ENCODE results near the gene DCAF11. TPM values are rescaled to one million over a fixed set of nuclear protein-coding genes. Genes with fewer than 3 reads are reported as not detected.

The DCAF11 gene
- total and polyA plus RNA-seq, 2 of the 13 experiments (the other 11 are each of a cell fraction or from before 2014, with no cell fraction given), result 150 to 257 TPM

DNA sequence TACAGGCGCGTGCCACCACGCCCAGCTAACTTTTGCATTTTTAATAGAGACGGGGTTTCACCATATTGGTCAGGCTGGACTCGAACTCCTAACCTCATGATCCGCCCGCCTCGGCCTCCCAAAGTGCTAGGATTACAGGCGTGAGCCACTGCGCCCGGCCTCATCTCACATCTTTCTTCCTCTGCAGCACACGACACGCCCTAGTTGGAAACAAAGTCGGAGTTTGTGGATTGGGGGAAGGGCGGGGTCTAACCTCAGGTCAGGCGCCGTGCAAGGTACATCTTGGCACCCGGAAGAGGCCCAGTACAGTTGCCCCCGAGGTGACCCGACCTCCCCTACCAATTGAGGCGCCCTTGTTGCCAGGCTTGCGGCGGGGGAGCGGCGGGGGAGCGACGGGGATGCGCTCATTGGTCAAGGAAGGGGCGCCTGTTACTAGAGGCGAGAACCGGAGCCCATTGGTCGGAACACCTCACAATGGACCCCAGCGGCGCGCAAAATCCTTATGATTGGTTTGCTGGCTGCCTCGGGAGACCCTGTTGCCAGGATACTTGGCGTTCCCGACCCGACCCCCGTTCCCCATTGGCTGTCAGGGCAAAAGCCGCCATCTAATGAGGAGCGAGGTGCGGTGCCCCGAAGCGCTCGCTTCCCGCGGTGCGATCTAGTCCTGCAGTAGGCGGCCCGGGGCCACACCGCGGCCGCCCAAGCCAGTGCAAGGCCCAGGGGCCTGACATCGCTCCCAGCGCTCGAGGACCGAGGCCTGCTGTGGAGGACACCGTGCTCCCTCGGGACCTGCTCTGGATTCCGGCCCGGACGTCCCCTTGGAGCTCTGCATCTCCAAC lies 57.1 kb downstream of the DCAF11 start, which contains the start of gene REC8 (continued):
- TF ChIP-seq ZNF333 (CRISPR knock-in tag; IDR thresholded peaks at IDR 0.05; ENCODE audit: borderline replicate concordance), result no peak
- TF ChIP-seq, protein P1, sequence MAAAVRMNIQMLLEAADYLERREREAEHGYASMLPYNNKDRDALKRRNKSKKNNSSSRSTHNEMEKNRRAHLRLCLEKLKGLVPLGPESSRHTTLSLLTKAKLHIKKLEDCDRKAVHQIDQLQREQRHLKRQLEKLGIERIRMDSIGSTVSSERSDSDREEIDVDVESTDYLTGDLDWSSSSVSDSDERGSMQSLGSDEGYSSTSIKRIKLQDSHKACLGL (CRISPR knock-in tag; IDR thresholded peaks at IDR 0.05), result 0 out of 2 replicates have a peak, but pooled peaks have one; percentile 33
- no peak for TF ChIP-seq ZNF619 (CRISPR knock-in tag; IDR thresholded peaks at IDR 0.05)
- peak; percentile 66 for TF ChIP-seq AGO1 (IDR thresholded peaks at IDR 0.05; ENCODE audit: low read depth, low read length, poor library complexity, severe bottlenecking)
- TF ChIP-seq MTA1 (CRISPR knock-in tag; IDR thresholded peaks at IDR 0.05; ENCODE audit: borderline replicate concordance), result peak; percentile 47; the same call in 1 of the 2 replicates
- TF ChIP-seq TMF1 (CRISPR knock-in tag; IDR thresholded peaks at IDR 0.05; ENCODE audit: low read depth), result no peak

DNA sequence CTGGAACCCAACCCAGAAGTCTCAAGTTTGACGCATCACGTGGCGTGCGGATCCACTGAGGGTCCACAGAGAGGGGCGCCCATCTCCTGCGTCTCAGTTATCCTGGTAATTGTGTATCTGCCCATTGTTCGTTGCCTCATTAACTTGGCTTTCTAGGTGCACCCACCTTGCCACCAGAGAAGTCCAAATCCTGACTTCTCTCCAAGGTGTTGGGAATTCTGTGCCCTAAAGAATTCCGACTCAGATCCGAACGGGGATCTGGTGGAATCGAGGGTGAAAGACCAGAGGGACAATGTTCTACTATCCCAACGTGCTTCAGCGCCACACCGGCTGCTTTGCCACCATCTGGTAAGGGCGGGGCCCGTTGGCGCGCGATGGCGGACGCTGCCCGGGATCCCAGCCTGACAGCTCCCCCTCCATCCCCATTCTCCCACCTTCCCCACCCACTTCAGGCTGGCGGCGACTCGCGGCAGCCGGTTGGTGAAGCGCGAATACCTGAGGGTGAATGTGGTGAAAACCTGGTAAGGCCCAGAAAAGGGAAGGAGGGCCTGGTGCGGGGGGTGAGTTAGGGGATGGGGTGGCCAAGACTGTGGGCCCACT lies 57.8 kb downstream of the DCAF11 start:
- H3K4me3 ChIP-seq (replicated peaks in 1 of 3; ENCODE audit: insufficient read depth in 1 of 3, low read depth in 2 of 3, low read length in 3 of 3), result no peak overlapping the region
- H3K27ac ChIP-seq (ENCODE audit: extremely low read length, insufficient read depth, low read length), result no peak overlapping the region
- intact Hi-C loops (cut with micrococcal nuclease; ENCODE audit: unreplicated experiment) (no loop called here), in situ Hi-C loops (cut with HindIII; ENCODE audit: extremely low pct_ligation_motif_present, low pct_unique_long_range_greater_than_20kb) (no loop called here)
- no peak for ATAC-seq
- no peak for FAIRE-seq
- no peak overlapping the region for H2AFZ ChIP-seq (ENCODE audit: low read length)
- no peak overlapping the region for H3K4me2 ChIP-seq (ENCODE audit: low read depth, low read length)
- no peaks in the 10 kb centered on the region for H3K9me3 ChIP-seq (ENCODE audit: low read length)
- no peaks in the 10 kb centered on the region for H4K20me1 ChIP-seq (ENCODE audit: insufficient read depth, low read length)
- ChIA-PET CTCF (ENCODE audit: low intra/inter-chr PET ratio, low total read pairs) (no interaction called here), POLR2A (interaction anchor here (1.0 to 3.3 kb wide), 4 partner anchors 9 to 26 kb away, joined by 3 to 13 read pairs (median 8); partner anchors contain the start of genes IRF9, PSME2 and RNF31)
- peaks cover 0 to 9% of the 10 kb centered on the region in 2 experiments; a peak in 2 of 5 replicates for H3K36me3 ChIP-seq (replicated peaks in 1 of 2; ENCODE audit: control insufficient read depth in 1 of 2, insufficient read depth in 2 of 2, low read length in 2 of 2)
- H3K27me3 ChIP-seq (ENCODE audit: control insufficient read depth in 1 of 2, insufficient read depth in 2 of 2, low read length in 2 of 2), result no peaks in the 10 kb centered on the region
- WGBS (ENCODE audit: low lambda C conversion rate), result 94% methylated on average over 30 of the region's 30 CpGs
- DNase-seq (ENCODE audit: low spot score), result no peak
- H3K4me1 ChIP-seq (ENCODE audit: insufficient read depth, low read length), result no peaks in the 10 kb centered on the region
- no peak overlapping the region for H3K9ac ChIP-seq (ENCODE audit: insufficient read depth, low read depth, low read length)
- no TSS peak for BruUV-seq (replicated peaks)
- H3K79me2 ChIP-seq (ENCODE audit: insufficient read depth, low read length), result no peaks in the 10 kb centered on the region
- TF ChIP-seq ZNF569 (CRISPR knock-in tag; IDR thresholded peaks at IDR 0.05; ENCODE audit: borderline replicate concordance) (no peak), ZNF34 (CRISPR knock-in tag; IDR thresholded peaks at IDR 0.05; ENCODE audit: borderline replicate concordance) (no peak), DNMT1 (CRISPR knock-in tag; IDR thresholded peaks at IDR 0.05) (0 out of 2 replicates have a peak, but pooled peaks have one; percentile 17), KDM5B (CRISPR knock-in tag; IDR thresholded peaks at IDR 0.05; ENCODE audit: borderline replicate concordance) (no peak), HNRNPK (IDR thresholded peaks at IDR 0.05; ENCODE audit: low read depth, low read length, poor library complexity, severe bottlenecking) (peak; percentile 62), ZNF768 (CRISPR knock-in tag; IDR thresholded peaks at IDR 0.05) (0 out of 2 replicates have a peak, but pooled peaks have one; percentile 22), CCDC6 (CRISPR knock-in tag; IDR thresholded peaks at IDR 0.05) (no peak), YY1 (IDR thresholded peaks at IDR 0.05; ENCODE audit: insufficient read depth, insufficient replicate concordance, low read depth, low read length) (no peak), AGO2 (optimal IDR thresholded peaks at IDR 0.05; ENCODE audit: low read depth, low read length) (peak; percentile 38), ZNF766 (CRISPR knock-in tag; IDR thresholded peaks at IDR 0.05; ENCODE audit: borderline replicate concordance) (no peak), ZNF557 (CRISPR knock-in tag; IDR thresholded peaks at IDR 0.05) (no peak)
